Retinal pigment epithelial cell (primary cell): ENCODE data around the gene EGFL8.
"Not testable (repeated sequence)": the region's sequence is repeated elsewhere in the genome, so short reads cannot be mapped to it uniquely, and the experiment has no call there.

Source experiments
- DNase-seq: peaks from one replicate; pipeline ENCODE4 v3.0.0-alpha.2; 2010; ENCODE audit warnings: low read depth
- H3K4me3 ChIP-seq: 2 replicates; pipeline ENCODE4 v1.5.1; 2011; ENCODE audit warnings: mild to moderate bottlenecking, low read length, control low read depth, moderate library complexity
- CTCF ChIP-seq: conservative IDR thresholded peaks from 2 replicates; pipeline ENCODE4 v1.5.1; 2011; ENCODE audit warnings: low read depth, low read length, control low read depth, inconsistent platforms

Gene EGFL8

GRCh38 chr6:32190054-32190851 lies 25.9 kb downstream of the EGFL8 start, which contains the start of gene PBX2:
PBX2 (minus strand) TSS chr6:32190202; CDS start chr6:32189915, 287 bp downstream.
- peak within 1 kb of the TSS; percentile 68 for H3K4me3 ChIP-seq
- TF ChIP-seq CTCF, result no peak

GRCh38 chr6:32190911-32191677 lies 26.7 kb downstream of the EGFL8 start:
- no peak for TF ChIP-seq CTCF
- DNase-seq, result no peak
- H3K4me3 ChIP-seq, result peak overlapping the region; percentile 68

More at GRCh38 chr6:32190054-32190851, 25.9 kb downstream of the EGFL8 start, which contains the start of gene PBX2:
- peak; percentile 59 for DNase-seq

DNA sequence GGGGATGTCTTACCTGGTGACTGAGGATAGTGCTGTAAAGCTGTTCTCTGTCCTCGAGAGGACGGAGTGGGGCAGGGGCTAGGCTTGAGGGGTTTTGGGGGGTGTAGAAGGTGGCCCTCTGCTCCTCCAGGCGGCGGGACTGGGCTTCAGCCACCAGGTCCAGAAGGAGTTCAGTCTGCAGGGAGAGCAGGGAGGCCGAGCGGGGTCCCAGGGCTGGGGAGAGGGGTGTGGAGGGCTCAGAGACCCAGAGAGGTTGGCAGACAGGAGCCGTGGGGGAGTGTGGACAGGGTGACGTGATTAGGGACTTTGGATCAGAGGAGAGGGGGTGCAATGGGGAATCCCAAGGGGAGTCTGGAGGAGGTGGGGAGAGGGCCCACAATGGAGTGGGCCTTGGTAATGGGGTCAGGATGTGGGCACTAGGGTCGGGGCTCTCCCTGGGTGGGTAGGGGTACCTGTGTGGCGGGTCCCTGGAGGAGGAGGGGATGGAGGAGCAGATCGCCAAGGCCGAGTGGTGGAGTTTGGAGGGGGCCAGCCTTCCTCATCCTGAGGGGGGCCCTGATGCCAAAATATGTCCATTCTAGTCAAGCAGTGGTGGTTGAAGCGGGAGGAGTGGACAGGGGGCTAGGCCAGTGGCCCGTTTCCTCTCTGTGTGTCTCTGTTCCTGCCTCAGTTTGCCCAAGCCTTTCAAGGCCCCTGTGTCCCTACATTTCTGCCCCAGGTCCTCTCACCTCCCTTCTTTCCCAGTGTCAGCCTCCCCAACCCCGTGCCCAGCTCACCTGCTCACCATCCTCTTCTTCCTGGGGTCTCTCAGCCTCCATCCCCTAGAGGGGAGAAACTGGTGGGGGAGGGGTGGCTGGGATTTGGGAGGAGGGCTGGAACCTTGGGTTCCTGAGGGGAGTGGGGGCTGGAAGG lies 27.6 kb downstream of the EGFL8 start:
- no peak overlapping the region for H3K4me3 ChIP-seq
- DNase-seq, result no peak
- TF ChIP-seq CTCF, result no peak

- no peak for TF ChIP-seq CTCF
- DNase-seq, result no peak
- no peak within 1 kb of the TSS for H3K4me3 ChIP-seq
These were observed 28.2 kb downstream of the EGFL8 start, which contains the start of gene GPSM3 for GRCh38 chr6:32192608-32193039. GPSM3 (minus strand) TSS chr6:32192643; CDS start chr6:32192513, 130 bp downstream.

GRCh38 chr6:32193096-32193495 lies 28.7 kb downstream of the EGFL8 start:
- H3K4me3 ChIP-seq, result not testable (repeated sequence)

DNA sequence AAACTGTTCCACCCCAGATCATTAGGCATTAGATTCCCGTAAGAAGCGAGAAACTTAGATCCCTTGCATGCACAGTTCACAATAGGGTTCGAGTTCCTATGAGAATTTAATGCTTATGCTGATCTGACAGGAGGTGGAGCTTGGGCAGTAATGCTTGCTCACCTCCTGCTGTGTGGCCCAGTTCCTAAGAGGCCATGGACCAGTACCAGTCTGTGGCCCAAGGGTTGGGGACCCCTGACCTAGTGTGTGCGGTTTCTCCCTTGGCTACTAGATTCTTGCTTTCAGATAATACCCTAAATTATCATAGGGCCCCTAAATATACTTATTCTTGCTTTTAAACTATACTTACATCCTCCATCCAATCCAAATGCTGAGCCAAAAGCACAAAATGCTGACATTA lies 30.0 kb downstream of the EGFL8 start:
- no peak for TF ChIP-seq CTCF
- no peak overlapping the region for H3K4me3 ChIP-seq
- no peak for DNase-seq

More at GRCh38 chr6:32193096-32193495, 28.7 kb downstream of the EGFL8 start:
- DNase-seq, result not testable (repeated sequence)
